Heart left ventricle (tissue), 13 donors: ENCODE measurements around the gene MRPL45.
"Not testable (repeated sequence)": the region's sequence is repeated elsewhere in the genome, so short reads cannot be mapped to it uniquely, and the experiment has no call there.

Source experiments
- POLR2A ChIP-seq, 2 donors: fragments of 450-650 bp; IDR thresholded peaks; one replicate each; pipeline ENCODE4 v1.6.1; 2017; ENCODE audit warnings: antibody characterized with exemption in 2 of 2, mild to moderate bottlenecking in 2 of 2, moderate library complexity in 2 of 2
- TF ChIP-seq, protein P1 (sequence below), 12 donors: fragments of 200-600 bp; sonication (generic) in 4 of 12; IDR thresholded peaks; one replicate each; pipeline versions ENCODE4 v1.5.0 to v1.8.0; 2018 to 2022; ENCODE audit warnings: antibody characterized with exemption in 12 of 12, mild to moderate bottlenecking in 5 of 12
- donor health status: ischemic (EF 13 %, LVEDD 7.1; RV severe dilation, severe dysfunction).
- donor health status: DM: no; HTN: yes; CAD: no.
- donor health status: DM: no; HTN: no; CAD: no.
- donor health status: ischemic (EF 25% LVEDD 6.9; RV normal size, moderate dysfunction).
- donor health status: ischemic (EF 25% LVEDD 5.7; RV mildly dilated, moderate dysfunction).
- donor health status: ischemic (EF 35%, LVEDD 5.7; RV mildly dilated, moderate dysfunction).
- donor health status: nonischemic (EF 11% LVEDD 7.7; RV severe dilation, severe dysfunction).
- donor health status: DM: yes; HTN: yes; CAD: no.
- donor health status: PGD.
- donor health status: ischemic (EF 29% LVEDD 5.4; RV normal size, mild dysfunction).
- donor health status: nonischemic (EF 23%, LVEDD 6.1; RV moderate dilation, normal function).

GRCh38 chr17:38265974-38266506 lies 30.9 kb upstream of the MRPL45 start:
- TF ChIP-seq, protein P1, sequence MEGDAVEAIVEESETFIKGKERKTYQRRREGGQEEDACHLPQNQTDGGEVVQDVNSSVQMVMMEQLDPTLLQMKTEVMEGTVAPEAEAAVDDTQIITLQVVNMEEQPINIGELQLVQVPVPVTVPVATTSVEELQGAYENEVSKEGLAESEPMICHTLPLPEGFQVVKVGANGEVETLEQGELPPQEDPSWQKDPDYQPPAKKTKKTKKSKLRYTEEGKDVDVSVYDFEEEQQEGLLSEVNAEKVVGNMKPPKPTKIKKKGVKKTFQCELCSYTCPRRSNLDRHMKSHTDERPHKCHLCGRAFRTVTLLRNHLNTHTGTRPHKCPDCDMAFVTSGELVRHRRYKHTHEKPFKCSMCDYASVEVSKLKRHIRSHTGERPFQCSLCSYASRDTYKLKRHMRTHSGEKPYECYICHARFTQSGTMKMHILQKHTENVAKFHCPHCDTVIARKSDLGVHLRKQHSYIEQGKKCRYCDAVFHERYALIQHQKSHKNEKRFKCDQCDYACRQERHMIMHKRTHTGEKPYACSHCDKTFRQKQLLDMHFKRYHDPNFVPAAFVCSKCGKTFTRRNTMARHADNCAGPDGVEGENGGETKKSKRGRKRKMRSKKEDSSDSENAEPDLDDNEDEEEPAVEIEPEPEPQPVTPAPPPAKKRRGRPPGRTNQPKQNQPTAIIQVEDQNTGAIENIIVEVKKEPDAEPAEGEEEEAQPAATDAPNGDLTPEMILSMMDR (IDR thresholded peaks at IDR 0.05): not testable (repeated sequence)
- TF ChIP-seq POLR2A (IDR thresholded peaks at IDR 0.05): not testable (repeated sequence)
